Common myeloid progenitor, CD34-positive (primary cell): ENCODE data around the gene ADARB2.

Source experiments
- CTCF ChIA-PET: fragments of 350-600 bp; sonication (Branson Sonifier 250); formaldehyde crosslinking; loops from one replicate; lab custom pipeline; 2021; ENCODE audit warnings: antibody characterized with exemption; lab: Charles Lee
- POLR2A ChIA-PET: fragments of 350-600 bp; sonication (Branson Sonifier 250); formaldehyde crosslinking; loops from one replicate; lab custom pipeline; 2021; ENCODE audit warnings: antibody characterized with exemption; lab: Charles Lee
- DNase-seq, 3 donors: peaks; one replicate each; pipeline versions ENCODE4 v3.0.0 to v3.0.0-alpha.2; 2013
- H3K27ac ChIP-seq, 2 experiments: 1 replicate in 1 of 2; 2 replicates in 1 of 2; pipeline ENCODE4 v1.7.0; 2013; ENCODE audit warnings: inconsistent platforms in 2 of 2, low read length in 2 of 2, mild to moderate bottlenecking in 2 of 2, low read depth in 1 of 2, moderate library complexity in 1 of 2; ENCODE audit not compliant: severe bottlenecking in 2 of 2, insufficient read depth in 1 of 2, poor library complexity in 1 of 2
- H3K27me3 ChIP-seq, 5 experiments: replicated peaks in 2 of 5; 1 replicate in 3 of 5; 2 replicates in 2 of 5; pipeline versions ENCODE4 v1.6.1 to v1.7.0; 2013; ENCODE audit warnings: low read length in 4 of 5, mild to moderate bottlenecking in 2 of 5, moderate library complexity in 2 of 5, inconsistent platforms in 1 of 5; ENCODE audit not compliant: insufficient read depth in 5 of 5, control insufficient read depth in 4 of 5
- H3K36me3 ChIP-seq, 4 experiments: 1 replicate in 2 of 4; 2 replicates in 2 of 4; pipeline versions ENCODE4 v1.6.1 to v1.7.0; 2013; ENCODE audit warnings: low read length in 3 of 4, control low read depth in 1 of 4, mild to moderate bottlenecking in 1 of 4; ENCODE audit not compliant: control insufficient read depth in 4 of 4, insufficient read depth in 4 of 4
- H3K4me1 ChIP-seq, 4 experiments: 1 replicate in 3 of 4; 2 replicates in 1 of 4; pipeline versions ENCODE4 v1.6.1 to v1.7.1; 2013; ENCODE audit warnings: low read length in 3 of 4, mild to moderate bottlenecking in 3 of 4, control low read depth in 1 of 4, inconsistent platforms in 1 of 4, moderate library complexity in 1 of 4; ENCODE audit not compliant: control insufficient read depth in 4 of 4, insufficient read depth in 4 of 4; ENCODE audit errors: control extremely low read depth in 1 of 4
- H3K4me3 ChIP-seq, 7 experiments: 1 replicate in 4 of 7; 2 replicates in 3 of 7; pipeline versions ENCODE4 v1.5.1 to v1.7.0; 2013; ENCODE audit warnings: mild to moderate bottlenecking in 7 of 7, low read length in 6 of 7, moderate library complexity in 6 of 7, inconsistent platforms in 2 of 7, low read depth in 2 of 7, control low read depth in 1 of 7; ENCODE audit not compliant: insufficient read depth in 4 of 7, control insufficient read depth in 1 of 7; ENCODE audit errors: extremely low read depth in 1 of 7
- H3K9me3 ChIP-seq, 5 experiments: 1 replicate in 4 of 5; 2 replicates in 1 of 5; pipeline versions ENCODE4 v1.6.1 to v1.7.1; 2013; ENCODE audit warnings: low read length in 4 of 5, mild to moderate bottlenecking in 2 of 5, inconsistent platforms in 1 of 5, low read depth in 1 of 5, moderate library complexity in 1 of 5; ENCODE audit not compliant: control insufficient read depth in 4 of 5, insufficient read depth in 2 of 5; ENCODE audit errors: control extremely low read depth in 1 of 5
- WGBS: methylation state at CpG from one replicate; pipeline ENCODE4 v1.1.5; 2013; ENCODE audit not compliant: insufficient coverage; 5-methylcytosine and 5-hydroxymethylcytosine counted together

Gene ADARB2

GRCh38 chr10:1598393-1599153 is 138.8 kb downstream of the ADARB2 start:
- Histone ChIP-seq H3K4me3 (no peak overlapping the region), H3K27ac (no peak overlapping the region), H3K4me1 (no peaks in the 10 kb centered on the region), H3K36me3 (no peaks in the 10 kb centered on the region), H3K27me3 (no peaks in the 10 kb centered on the region), H3K9me3 (peaks cover 0 to 2% (median 0%) of the 10 kb centered on the region in 5 experiments)
- ChIA-PET CTCF (no interaction called here), POLR2A (interaction anchor here (0.6 kb wide), 1 partner anchor 345 kb away, joined by 9 read pairs; no protein-coding TSS in a partner anchor)
- 91% methylated on average over 19 of the region's 20 CpGs for WGBS
- no peak for DNase-seq

DNA sequence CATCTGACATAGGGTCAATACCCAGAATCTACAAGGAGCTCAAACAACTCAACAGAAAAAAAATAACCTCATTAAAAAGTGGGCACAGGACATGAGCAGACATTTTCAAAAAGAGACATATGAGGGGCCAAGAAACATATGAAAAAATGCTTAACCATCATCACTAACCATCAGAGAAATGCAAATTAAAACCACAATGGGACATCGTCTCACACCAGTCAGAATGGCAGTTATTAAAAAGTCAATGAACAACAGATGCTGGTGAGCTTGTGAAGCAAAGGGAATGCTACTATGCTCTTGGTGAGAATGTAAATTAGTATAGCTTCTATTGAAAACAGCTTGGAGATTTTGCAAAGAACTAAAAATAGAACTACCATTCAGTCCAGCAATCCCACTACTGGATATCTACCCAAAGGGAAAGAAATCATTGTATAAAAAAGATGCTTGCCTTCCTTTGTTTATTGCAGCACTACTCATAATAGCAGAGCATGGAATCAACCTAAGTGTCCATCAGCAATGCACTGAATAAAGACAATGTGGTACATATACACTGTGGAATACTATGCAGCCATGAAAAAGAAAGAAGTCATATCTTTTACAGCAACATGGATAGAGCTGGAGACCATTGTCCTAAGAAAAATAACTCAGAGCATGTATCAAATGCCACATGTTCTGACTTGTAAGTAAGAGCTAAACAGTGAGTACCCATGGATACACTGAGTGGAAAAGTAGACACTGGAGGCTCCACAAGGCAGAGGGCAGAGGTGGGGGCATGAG is 139.8 kb downstream of the ADARB2 start:
- no peaks in the 10 kb centered on the region for H3K4me1 ChIP-seq
- CTCF ChIA-PET = no interaction called here
- no peak overlapping the region for H3K4me3 ChIP-seq
- H3K9me3 ChIP-seq = peaks cover 0 to 2% (median 0%) of the 10 kb centered on the region in 5 experiments
- H3K27ac ChIP-seq = no peak overlapping the region
- H3K27me3 ChIP-seq = no peaks in the 10 kb centered on the region
- H3K36me3 ChIP-seq = no peaks in the 10 kb centered on the region
- no peak for DNase-seq
- POLR2A ChIA-PET = no interaction called here
- no CpG with 5 or more reads among the region's 1 CpG for WGBS

GRCh38 chr10:1596482-1597099 is 140.7 kb downstream of the ADARB2 start:
- Histone ChIP-seq H3K36me3 (no peaks in the 10 kb centered on the region), H3K4me1 (no peaks in the 10 kb centered on the region), H3K27me3 (no peaks in the 10 kb centered on the region), H3K9me3 (peaks cover 0 to 2% (median 0%) of the 10 kb centered on the region in 5 experiments), H3K27ac (no peak overlapping the region), H3K4me3 (no peak overlapping the region)
- WGBS = 88% methylated on average over 12 of the region's 18 CpGs
- CTCF ChIA-PET = no interaction called here
- POLR2A ChIA-PET = no interaction called here
- DNase-seq = no peak

DNA sequence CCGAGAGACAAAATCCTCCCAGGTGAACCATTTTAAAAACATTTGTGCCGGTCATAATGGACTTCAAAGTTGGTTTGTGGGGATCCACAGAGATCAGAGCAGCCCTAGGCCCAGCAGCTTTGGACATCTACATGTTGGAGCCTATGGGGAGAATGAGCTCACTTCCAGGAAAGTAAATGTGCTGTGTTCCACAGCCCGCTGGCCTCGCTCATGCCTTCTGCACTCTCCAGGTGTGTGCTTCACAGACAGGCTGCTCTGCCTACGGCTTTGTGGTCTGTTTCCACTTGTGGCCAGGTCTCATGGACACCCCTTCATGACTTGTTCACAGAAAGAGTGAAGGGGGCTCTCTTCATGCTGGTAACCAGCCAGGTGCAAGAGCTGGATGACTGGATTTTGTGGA is 141.6 kb downstream of the ADARB2 start:
- Histone ChIP-seq H3K36me3 (no peaks in the 10 kb centered on the region), H3K4me1 (no peaks in the 10 kb centered on the region), H3K9me3 (peaks cover 0 to 2% (median 0%) of the 10 kb centered on the region in 5 experiments), H3K4me3 (no peak overlapping the region), H3K27ac (no peak overlapping the region), H3K27me3 (peaks cover 0 to 5% (median 0%) of the 10 kb centered on the region in 5 experiments)
- 85% methylated on average over 5 of the region's 5 CpGs for WGBS
- ChIA-PET POLR2A (no interaction called here), CTCF (no interaction called here)
- no peak for DNase-seq

DNA sequence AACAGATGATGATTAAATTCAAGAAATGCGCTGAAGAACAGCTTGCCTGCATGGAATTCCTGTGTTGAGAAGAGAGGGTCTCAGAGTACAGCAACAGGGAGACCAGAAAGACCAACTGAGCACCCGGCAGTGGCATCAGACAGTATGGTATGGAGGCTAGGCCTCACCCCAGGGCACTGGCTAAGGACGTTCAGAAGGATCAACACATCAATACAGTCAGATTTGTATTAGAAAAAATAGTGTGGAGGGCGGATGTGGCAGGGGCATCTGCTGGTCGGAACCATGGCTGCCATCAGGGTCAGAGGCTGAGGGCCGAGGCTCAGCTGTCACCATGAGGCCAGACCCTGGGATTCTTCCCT is 142.1 kb downstream of the ADARB2 start:
- Histone ChIP-seq H3K4me1 (no peaks in the 10 kb centered on the region), H3K27me3 (peaks cover 0 to 5% (median 0%) of the 10 kb centered on the region in 5 experiments), H3K36me3 (no peaks in the 10 kb centered on the region), H3K4me3 (no peak overlapping the region), H3K27ac (no peak overlapping the region), H3K9me3 (peaks cover 0 to 2% (median 0%) of the 10 kb centered on the region in 5 experiments)
- 96% methylated on average over 4 of the region's 6 CpGs for WGBS
- CTCF ChIA-PET = no interaction called here
- no peak for DNase-seq
- POLR2A ChIA-PET = no interaction called here

GRCh38 chr10:1594372-1595241 is 142.7 kb downstream of the ADARB2 start:
- peaks cover 0 to 5% (median 0%) of the 10 kb centered on the region in 5 experiments for H3K27me3 ChIP-seq
- CTCF ChIA-PET = no interaction called here
- 85% methylated on average over 15 of the region's 20 CpGs for WGBS
- H3K27ac ChIP-seq = no peak overlapping the region
- no peak overlapping the region for H3K4me3 ChIP-seq
- no peaks in the 10 kb centered on the region for H3K4me1 ChIP-seq
- peaks cover 0 to 2% (median 0%) of the 10 kb centered on the region in 5 experiments for H3K9me3 ChIP-seq
- H3K36me3 ChIP-seq = no peaks in the 10 kb centered on the region
- POLR2A ChIA-PET = no interaction called here
- no peak for DNase-seq
